ENCODE measurements around the gene CYB5RL. TPM values are rescaled to one million over a fixed set of nuclear protein-coding genes. Genes with fewer than 3 reads are reported as not detected.

The CYB5RL gene
- total and polyA plus RNA-seq, 4 donors = 2.2 to 9.0 (median 5.2) TPM

GRCh38 chr1:54159733-54160316 lies 40.0 kb downstream of the CYB5RL start:
- Histone ChIP-seq H3K27me3 (ENCODE audit: control insufficient read depth in 3 of 3, insufficient read depth in 3 of 3, low read length in 2 of 3) (no peaks in the 10 kb centered on the region), H3K4me1 (ENCODE audit: control insufficient read depth in 5 of 5, insufficient read depth in 5 of 5, low read length in 5 of 5) (peaks cover 0 to 1% (median 0%) of the 10 kb centered on the region in 5 donors), H3K36me3 (ENCODE audit: control insufficient read depth in 4 of 4, insufficient read depth in 4 of 4, low read length in 4 of 4) (no peaks in the 10 kb centered on the region), H3K9ac (ENCODE audit: insufficient read depth in 1 of 2, low read length in 2 of 2) (no peak overlapping the region), H3K9me3 (ENCODE audit: control insufficient read depth in 4 of 4, insufficient read depth in 3 of 4, low read length in 3 of 4) (no peaks in the 10 kb centered on the region), H3K27ac (ENCODE audit: low read depth in 1 of 2, low read length in 1 of 2) (no peak overlapping the region), H3K4me3 (no peak overlapping the region)
- WGBS, 2 donors = 71 to 83% methylated on average over 4 of the region's 4 CpGs
- ATAC-seq (ENCODE audit: insufficient read depth, low FRiP score) (no peak), DNase-seq (no peak)
- TF ChIP-seq CTCF (IDR thresholded peaks at IDR 0.05; ENCODE audit: control extremely low read depth, extremely low read depth) = no peak

- Histone ChIP-seq H3K4me3 (no peak overlapping the region), H3K36me3 (ENCODE audit: control insufficient read depth in 4 of 4, insufficient read depth in 4 of 4, low read length in 4 of 4) (no peaks in the 10 kb centered on the region), H3K4me1 (ENCODE audit: control insufficient read depth in 5 of 5, insufficient read depth in 5 of 5, low read length in 5 of 5) (peaks cover 0 to 2% (median 0%) of the 10 kb centered on the region in 5 donors), H3K9me3 (ENCODE audit: control insufficient read depth in 4 of 4, insufficient read depth in 3 of 4, low read length in 3 of 4) (no peaks in the 10 kb centered on the region), H3K27me3 (ENCODE audit: control insufficient read depth in 3 of 3, insufficient read depth in 3 of 3, low read length in 2 of 3) (no peaks in the 10 kb centered on the region), H3K27ac (ENCODE audit: low read depth in 1 of 2, low read length in 1 of 2) (no peak overlapping the region), H3K9ac (ENCODE audit: insufficient read depth in 1 of 2, low read length in 2 of 2) (no peak overlapping the region)
- ATAC-seq (ENCODE audit: insufficient read depth, low FRiP score) (no peak), DNase-seq (no peak)
- 91 to 100% methylated on average over 3 of the region's 3 CpGs for WGBS, 2 donors
- TF ChIP-seq CTCF (IDR thresholded peaks at IDR 0.05; ENCODE audit: control extremely low read depth, extremely low read depth) = no peak
Measured at GRCh38 chr1:54158071-54158470, 41.8 kb downstream of the CYB5RL start.

- H3K27ac ChIP-seq (ENCODE audit: low read depth in 1 of 2, low read length in 1 of 2) = no peak overlapping the region
- H3K36me3 ChIP-seq (ENCODE audit: control insufficient read depth in 4 of 4, insufficient read depth in 4 of 4, low read length in 4 of 4) = no peaks in the 10 kb centered on the region
- WGBS, 2 donors = 86 to 94% methylated on average over 6 of the region's 6 CpGs
- DNase-seq = no peak
- H3K4me3 ChIP-seq = no peak overlapping the region
- no peak for TF ChIP-seq CTCF (IDR thresholded peaks at IDR 0.05; ENCODE audit: control extremely low read depth, extremely low read depth)
- no peaks in the 10 kb centered on the region for H3K9me3 ChIP-seq (ENCODE audit: control insufficient read depth in 4 of 4, insufficient read depth in 3 of 4, low read length in 3 of 4)
- H3K27me3 ChIP-seq (ENCODE audit: control insufficient read depth in 3 of 3, insufficient read depth in 3 of 3, low read length in 2 of 3) = no peaks in the 10 kb centered on the region
- H3K4me1 ChIP-seq (ENCODE audit: control insufficient read depth in 5 of 5, insufficient read depth in 5 of 5, low read length in 5 of 5) = peaks cover 0 to 2% (median 0%) of the 10 kb centered on the region in 5 donors
- ATAC-seq (ENCODE audit: insufficient read depth, low FRiP score) = no peak
- no peak overlapping the region for H3K9ac ChIP-seq (ENCODE audit: insufficient read depth in 1 of 2, low read length in 2 of 2)
Measured at GRCh38 chr1:54157401-54157800, 42.4 kb downstream of the CYB5RL start.

GRCh38 chr1:54156986-54157385 lies 42.8 kb downstream of the CYB5RL start:
- Histone ChIP-seq H3K4me3 (no peak overlapping the region), H3K4me1 (ENCODE audit: control insufficient read depth in 5 of 5, insufficient read depth in 5 of 5, low read length in 5 of 5) (peaks cover 0 to 2% (median 0%) of the 10 kb centered on the region in 5 donors), H3K9me3 (ENCODE audit: control insufficient read depth in 4 of 4, insufficient read depth in 3 of 4, low read length in 3 of 4) (no peaks in the 10 kb centered on the region), H3K36me3 (ENCODE audit: control insufficient read depth in 4 of 4, insufficient read depth in 4 of 4, low read length in 4 of 4) (no peaks in the 10 kb centered on the region), H3K27me3 (ENCODE audit: control insufficient read depth in 3 of 3, insufficient read depth in 3 of 3, low read length in 2 of 3) (no peaks in the 10 kb centered on the region), H3K27ac (ENCODE audit: low read depth in 1 of 2, low read length in 1 of 2) (no peak overlapping the region), H3K9ac (ENCODE audit: insufficient read depth in 1 of 2, low read length in 2 of 2) (no peak overlapping the region)
- WGBS, 2 donors = 92 to 96% methylated on average over 7 of the region's 7 CpGs
- no peak for ATAC-seq (ENCODE audit: insufficient read depth, low FRiP score)
- DNase-seq = no peak
- no peak for TF ChIP-seq CTCF (IDR thresholded peaks at IDR 0.05; ENCODE audit: control extremely low read depth, extremely low read depth)

Measured in lung (tissue), 12 donors.